ENCODE data around the gene CACNA2D1. TPM values are rescaled to one million over a fixed set of nuclear protein-coding genes. Genes with fewer than 3 reads are reported as not detected.
"Not testable (repeated sequence)": the region's sequence is repeated elsewhere in the genome, so short reads cannot be mapped to it uniquely, and the experiment has no call there.

The CACNA2D1 gene
- total and polyA plus RNA-seq, 7 experiments from 2014 or later: not detected

GRCh38 chr7:82386571-82386970 lies 57.0 kb downstream of the CACNA2D1 start:
- H3K9me3 ChIP-seq (ENCODE audit: control insufficient read depth in 2 of 3, low read length in 3 of 3); H3K27ac ChIP-seq (ENCODE audit: low read depth, low read length); H3K36me3 Mint-ChIP-seq; H3K27ac Mint-ChIP-seq; H3K4me3 Mint-ChIP-seq; POLR2A ChIA-PET; H3K27me3 ChIP-seq (ENCODE audit: control insufficient read depth in 2 of 2, insufficient read depth in 2 of 2, low read length in 2 of 2); CTCF ChIA-PET; H3K4me3 ChIP-seq (ENCODE audit: low read length); ATAC-seq; DNase-seq; H3K4me1 ChIP-seq (ENCODE audit: control insufficient read depth in 2 of 2, insufficient read depth in 2 of 2, low read length in 2 of 2); H3K4me1 Mint-ChIP-seq; H3K36me3 ChIP-seq (ENCODE audit: control insufficient read depth in 2 of 3, insufficient read depth in 3 of 3, low read length in 3 of 3); H3K27me3 Mint-ChIP-seq; intact Hi-C loops (cut with micrococcal nuclease); H3K9me3 Mint-ChIP-seq: not testable (repeated sequence)

GRCh38 chr7:82384779-82385178 lies 58.8 kb downstream of the CACNA2D1 start:
- Histone ChIP-seq H3K27ac (ENCODE audit: low read depth, low read length) (no peak overlapping the region), H3K9me3 (ENCODE audit: control insufficient read depth in 2 of 3, low read length in 3 of 3) (no peaks in the 10 kb centered on the region), H3K4me3 (ENCODE audit: low read length) (no peak overlapping the region), H3K4me1 (ENCODE audit: control insufficient read depth in 2 of 2, insufficient read depth in 2 of 2, low read length in 2 of 2) (no peaks in the 10 kb centered on the region), H3K36me3 (ENCODE audit: control insufficient read depth in 2 of 3, insufficient read depth in 3 of 3, low read length in 3 of 3) (no peaks in the 10 kb centered on the region), H3K27me3 (ENCODE audit: control insufficient read depth in 2 of 2, insufficient read depth in 2 of 2, low read length in 2 of 2) (no peaks in the 10 kb centered on the region)
- DNase-seq: no peak
- no peaks in the 10 kb centered on the region for H3K4me1 Mint-ChIP-seq
- no peaks in the 10 kb centered on the region for H3K36me3 Mint-ChIP-seq
- H3K4me3 Mint-ChIP-seq: no peak overlapping the region
- ChIA-PET CTCF (no interaction called here), POLR2A (no interaction called here)
- intact Hi-C loops (cut with micrococcal nuclease): no loop called here
- H3K27me3 Mint-ChIP-seq: no peaks in the 10 kb centered on the region
- no peak for ATAC-seq
- H3K9me3 Mint-ChIP-seq: no peaks in the 10 kb centered on the region
- no peak overlapping the region for H3K27ac Mint-ChIP-seq

- intact Hi-C loops (cut with micrococcal nuclease): no loop called here
- ATAC-seq: no peak
- Histone ChIP-seq H3K9me3 (ENCODE audit: control insufficient read depth in 2 of 3, low read length in 3 of 3) (no peaks in the 10 kb centered on the region), H3K27me3 (ENCODE audit: control insufficient read depth in 2 of 2, insufficient read depth in 2 of 2, low read length in 2 of 2) (no peaks in the 10 kb centered on the region), H3K4me3 (ENCODE audit: low read length) (no peak overlapping the region), H3K4me1 (ENCODE audit: control insufficient read depth in 2 of 2, insufficient read depth in 2 of 2, low read length in 2 of 2) (no peaks in the 10 kb centered on the region), H3K36me3 (ENCODE audit: control insufficient read depth in 2 of 3, insufficient read depth in 3 of 3, low read length in 3 of 3) (no peaks in the 10 kb centered on the region), H3K27ac (ENCODE audit: low read depth, low read length) (no peak overlapping the region)
- Mint-ChIP-seq H3K27me3 (no peaks in the 10 kb centered on the region), H3K9me3 (no peaks in the 10 kb centered on the region), H3K4me1 (no peaks in the 10 kb centered on the region), H3K4me3 (no peak overlapping the region), H3K27ac (no peak overlapping the region), H3K36me3 (no peaks in the 10 kb centered on the region)
- ChIA-PET CTCF (no interaction called here), POLR2A (no interaction called here)
- DNase-seq: no peak
Measured at GRCh38 chr7:82384051-82384464, 59.5 kb downstream of the CACNA2D1 start.

- ChIA-PET CTCF (no interaction called here), POLR2A (no interaction called here)
- DNase-seq (no peak), ATAC-seq (no peak)
- Mint-ChIP-seq H3K4me1 (no peaks in the 10 kb centered on the region), H3K27ac (no peak overlapping the region), H3K4me3 (no peak overlapping the region), H3K9me3 (no peaks in the 10 kb centered on the region), H3K36me3 (no peaks in the 10 kb centered on the region), H3K27me3 (no peaks in the 10 kb centered on the region)
- H3K27me3 ChIP-seq (ENCODE audit: control insufficient read depth in 2 of 2, insufficient read depth in 2 of 2, low read length in 2 of 2): no peaks in the 10 kb centered on the region
- intact Hi-C loops (cut with micrococcal nuclease): no loop called here
- H3K36me3 ChIP-seq (ENCODE audit: control insufficient read depth in 2 of 3, insufficient read depth in 3 of 3, low read length in 3 of 3): no peaks in the 10 kb centered on the region
- H3K4me1 ChIP-seq (ENCODE audit: control insufficient read depth in 2 of 2, insufficient read depth in 2 of 2, low read length in 2 of 2): no peaks in the 10 kb centered on the region
- H3K27ac ChIP-seq (ENCODE audit: low read depth, low read length): no peak overlapping the region
- no peaks in the 10 kb centered on the region for H3K9me3 ChIP-seq (ENCODE audit: control insufficient read depth in 2 of 3, low read length in 3 of 3)
- H3K4me3 ChIP-seq (ENCODE audit: low read length): no peak overlapping the region
Measured at GRCh38 chr7:82382276-82382675, 61.3 kb downstream of the CACNA2D1 start.

GRCh38 chr7:82376739-82377138 lies 66.8 kb downstream of the CACNA2D1 start:
- H3K9me3 Mint-ChIP-seq: no peaks in the 10 kb centered on the region
- ATAC-seq (no peak), DNase-seq (no peak)
- H3K36me3 Mint-ChIP-seq: no peaks in the 10 kb centered on the region
- POLR2A ChIA-PET: no interaction called here
- no peak overlapping the region for H3K4me3 ChIP-seq (ENCODE audit: low read length)
- H3K4me3 Mint-ChIP-seq: no peak overlapping the region
- H3K27ac ChIP-seq (ENCODE audit: low read depth, low read length): no peak overlapping the region
- CTCF ChIA-PET: no interaction called here
- H3K4me1 Mint-ChIP-seq: no peaks in the 10 kb centered on the region
- intact Hi-C loops (cut with micrococcal nuclease): no loop called here
- no peaks in the 10 kb centered on the region for H3K4me1 ChIP-seq (ENCODE audit: control insufficient read depth in 2 of 2, insufficient read depth in 2 of 2, low read length in 2 of 2)
- H3K27ac Mint-ChIP-seq: no peak overlapping the region
- no peaks in the 10 kb centered on the region for H3K27me3 ChIP-seq (ENCODE audit: control insufficient read depth in 2 of 2, insufficient read depth in 2 of 2, low read length in 2 of 2)
- no peaks in the 10 kb centered on the region for H3K36me3 ChIP-seq (ENCODE audit: control insufficient read depth in 2 of 3, insufficient read depth in 3 of 3, low read length in 3 of 3)
- H3K27me3 Mint-ChIP-seq: peaks cover 0 to 6% (median 0%) of the 10 kb centered on the region in 5 donors
- H3K9me3 ChIP-seq (ENCODE audit: control insufficient read depth in 2 of 3, low read length in 3 of 3): no peaks in the 10 kb centered on the region

GRCh38 chr7:82375713-82376112 lies 67.9 kb downstream of the CACNA2D1 start:
- peaks cover 0 to 6% (median 0%) of the 10 kb centered on the region in 5 donors for H3K27me3 Mint-ChIP-seq
- no peaks in the 10 kb centered on the region for H3K27me3 ChIP-seq (ENCODE audit: control insufficient read depth in 2 of 2, insufficient read depth in 2 of 2, low read length in 2 of 2)
- no peaks in the 10 kb centered on the region for H3K4me1 Mint-ChIP-seq
- H3K9me3 ChIP-seq (ENCODE audit: control insufficient read depth in 2 of 3, low read length in 3 of 3): no peaks in the 10 kb centered on the region
- H3K36me3 ChIP-seq (ENCODE audit: control insufficient read depth in 2 of 3, insufficient read depth in 3 of 3, low read length in 3 of 3): no peaks in the 10 kb centered on the region
- intact Hi-C loops (cut with micrococcal nuclease): no loop called here
- ATAC-seq: no peak
- H3K27ac Mint-ChIP-seq: no peak overlapping the region
- no peak overlapping the region for H3K4me3 Mint-ChIP-seq
- H3K9me3 Mint-ChIP-seq: no peaks in the 10 kb centered on the region
- ChIA-PET POLR2A (no interaction called here), CTCF (no interaction called here)
- H3K36me3 Mint-ChIP-seq: no peaks in the 10 kb centered on the region
- no peak overlapping the region for H3K27ac ChIP-seq (ENCODE audit: low read depth, low read length)
- H3K4me1 ChIP-seq (ENCODE audit: control insufficient read depth in 2 of 2, insufficient read depth in 2 of 2, low read length in 2 of 2): no peaks in the 10 kb centered on the region
- H3K4me3 ChIP-seq (ENCODE audit: low read length): no peak overlapping the region
- no peak for DNase-seq

- Mint-ChIP-seq H3K4me1 (no peaks in the 10 kb centered on the region), H3K36me3 (no peaks in the 10 kb centered on the region), H3K27ac (no peak overlapping the region), H3K9me3 (no peaks in the 10 kb centered on the region), H3K27me3 (peaks cover 0 to 6% (median 0%) of the 10 kb centered on the region in 5 donors), H3K4me3 (no peak overlapping the region)
- Histone ChIP-seq H3K27ac (ENCODE audit: low read depth, low read length) (no peak overlapping the region), H3K9me3 (ENCODE audit: control insufficient read depth in 2 of 3, low read length in 3 of 3) (no peaks in the 10 kb centered on the region), H3K36me3 (ENCODE audit: control insufficient read depth in 2 of 3, insufficient read depth in 3 of 3, low read length in 3 of 3) (no peaks in the 10 kb centered on the region), H3K27me3 (ENCODE audit: control insufficient read depth in 2 of 2, insufficient read depth in 2 of 2, low read length in 2 of 2) (no peaks in the 10 kb centered on the region), H3K4me1 (ENCODE audit: control insufficient read depth in 2 of 2, insufficient read depth in 2 of 2, low read length in 2 of 2) (no peaks in the 10 kb centered on the region), H3K4me3 (ENCODE audit: low read length) (no peak overlapping the region)
- intact Hi-C loops (cut with micrococcal nuclease): no loop called here
- ChIA-PET POLR2A (no interaction called here), CTCF (no interaction called here)
- DNase-seq (no peak), ATAC-seq (no peak)
Measured at GRCh38 chr7:82375129-82375528, 68.4 kb downstream of the CACNA2D1 start.

Data from naive thymus-derived CD4-positive, alpha-beta T cell (primary cell).